IPS DF 19.7 (cell line): Measurements from ENCODE around the gene TECPR1.
A peak's percentile ranks its signal among the peaks of the same experiment; 100 is the strongest.

Experiments used
- DNase-seq: peaks from one replicate; pipeline ENCODE4 v3.0.0-alpha.2; 2013; ENCODE audit warnings: low read depth, low spot score

Gene TECPR1

DNA sequence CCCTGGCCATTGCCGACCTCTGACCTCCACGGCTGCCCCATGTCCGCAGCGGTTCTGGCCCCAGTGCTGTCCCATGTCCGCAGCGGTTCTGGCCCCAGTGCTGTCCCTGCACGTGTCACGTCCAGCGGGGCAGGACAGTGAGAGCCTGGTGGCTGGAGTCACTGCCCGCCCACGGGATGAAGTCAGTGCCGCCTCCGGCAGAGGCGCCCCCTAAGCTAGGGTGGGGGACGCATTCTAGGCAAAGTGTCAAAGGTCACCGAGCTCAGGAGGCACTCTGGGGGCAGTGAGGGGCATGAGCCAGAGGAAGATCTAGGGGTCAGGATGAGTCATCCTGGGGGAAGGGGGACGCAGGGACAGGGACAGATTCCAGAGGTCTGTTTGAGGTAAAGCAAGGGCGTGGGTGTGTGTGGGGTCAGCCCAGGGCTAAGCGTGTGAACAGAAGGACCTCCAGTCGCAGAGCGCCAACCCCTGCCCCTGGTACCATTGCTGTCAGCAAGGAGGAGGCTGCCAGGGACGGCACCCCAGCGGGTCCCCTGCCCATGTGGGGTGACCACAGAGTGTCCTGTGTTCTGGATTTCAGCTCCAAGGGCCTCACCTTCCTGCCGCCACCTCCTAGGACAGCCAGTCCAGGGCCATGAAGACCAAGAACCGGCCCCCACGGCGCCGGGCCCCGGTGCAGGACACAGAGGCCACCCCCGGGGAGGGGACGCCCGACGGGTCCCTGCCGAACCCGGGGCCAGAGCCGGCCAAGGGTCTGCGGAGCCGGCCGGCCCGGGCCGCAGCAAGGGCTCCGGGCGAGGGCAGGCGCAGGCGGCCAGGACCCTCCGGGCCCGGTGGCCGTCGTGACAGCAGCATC is 40.1 kb downstream of the TECPR1 start:
- no peak for DNase-seq

DNA sequence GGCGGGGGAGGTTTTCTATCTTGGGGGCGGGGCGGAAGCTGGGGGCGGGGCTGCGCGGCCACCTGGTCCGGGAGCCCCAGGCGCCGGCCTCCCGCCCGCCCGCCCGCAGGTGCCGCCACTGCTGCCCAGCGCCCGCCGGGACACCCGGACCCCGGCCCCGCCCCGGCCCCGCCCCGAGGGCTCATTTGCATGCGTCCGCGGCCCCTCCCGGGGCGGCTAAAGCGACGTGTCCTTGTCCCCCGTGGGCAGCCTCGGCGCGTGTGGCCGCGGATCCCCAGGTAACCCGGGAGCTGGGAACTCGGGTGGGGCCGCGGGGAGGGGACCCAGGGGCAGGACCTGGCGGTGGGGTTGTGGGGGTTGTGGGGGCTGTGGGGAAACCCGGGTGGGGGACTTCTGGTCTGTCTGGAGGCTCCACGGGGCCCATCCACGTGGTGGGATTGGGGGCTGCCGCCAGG is 40.8 kb downstream of the TECPR1 start, which contains the start of gene BHLHA15:
Gene BHLHA15, plus strand, starts transcription at position 219 of the 455 bp plus-strand sequence. CDS start 871 bp downstream, outside the sequence.
- DNase-seq = no peak

DNA sequence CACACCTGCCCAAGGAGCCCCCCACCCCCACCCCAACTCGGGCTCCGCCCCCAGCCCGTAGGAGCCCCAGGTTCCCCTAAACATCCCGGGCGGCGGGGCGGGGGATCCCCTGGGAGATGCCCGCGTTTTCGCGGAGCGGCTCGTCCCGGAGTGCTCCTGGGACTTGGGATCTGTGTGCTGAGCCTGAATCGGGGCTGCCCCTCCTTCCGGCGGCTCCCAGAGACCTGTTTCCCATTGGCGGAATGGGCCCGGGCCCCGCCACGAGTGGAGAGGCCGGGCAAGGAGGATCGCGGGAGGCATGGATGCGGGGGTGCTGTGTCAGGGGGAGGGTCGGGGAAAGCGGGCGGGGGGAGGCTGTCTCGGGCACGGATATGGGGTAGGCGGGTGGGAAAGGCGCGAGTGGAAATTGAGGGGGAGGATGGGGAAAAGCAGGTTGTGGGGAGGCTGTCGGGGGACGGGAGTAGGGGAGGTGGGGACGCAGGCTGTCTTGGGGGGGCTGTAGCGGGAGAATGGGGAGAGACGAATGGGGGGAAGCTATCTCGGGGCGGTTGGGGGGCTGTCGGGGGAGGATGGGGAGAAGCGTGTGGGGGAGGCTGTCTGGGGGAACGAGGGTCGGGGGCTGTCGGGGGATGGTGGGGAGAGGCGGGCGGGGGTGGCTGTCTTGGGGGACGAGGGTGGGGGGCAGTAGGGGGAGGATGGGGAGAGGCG is 41.4 kb downstream of the TECPR1 start:
- DNase-seq = peak; percentile 7

DNA sequence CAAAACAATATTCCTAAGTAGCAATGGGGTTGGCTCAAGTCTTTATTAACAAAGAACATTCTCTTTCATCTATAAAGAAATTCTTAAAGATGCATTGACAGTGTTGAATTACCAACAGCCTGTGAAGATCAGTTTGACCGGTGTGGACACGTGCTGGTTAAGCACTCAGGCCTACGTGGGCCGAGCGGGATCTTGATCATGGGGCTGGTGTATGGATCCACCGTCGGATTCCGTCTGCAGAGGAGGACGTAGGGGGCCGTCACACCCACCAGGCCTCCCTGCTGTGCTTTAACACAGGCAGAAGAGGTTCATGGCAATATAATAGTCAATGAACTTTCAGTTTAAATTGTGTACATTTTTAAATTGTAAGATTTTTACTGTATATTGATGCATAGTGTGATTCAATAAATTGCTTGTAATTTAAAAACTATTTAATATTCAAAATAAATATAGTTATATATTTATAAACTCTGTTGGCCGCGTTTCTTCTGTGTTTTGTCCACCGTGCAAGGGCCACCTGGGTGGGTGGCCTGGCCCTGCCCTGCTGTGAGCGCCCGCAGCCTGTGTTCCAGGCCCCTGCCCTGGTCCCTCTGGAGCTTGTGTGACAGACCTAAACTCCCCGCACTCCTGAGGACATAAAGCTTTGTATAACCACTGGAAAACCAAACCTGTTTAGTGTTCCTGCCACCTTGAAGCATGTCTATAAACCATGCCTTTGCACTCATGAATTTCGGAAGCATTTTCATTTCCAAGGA is 42.7 kb downstream of the TECPR1 start:
- no peak for DNase-seq

DNA sequence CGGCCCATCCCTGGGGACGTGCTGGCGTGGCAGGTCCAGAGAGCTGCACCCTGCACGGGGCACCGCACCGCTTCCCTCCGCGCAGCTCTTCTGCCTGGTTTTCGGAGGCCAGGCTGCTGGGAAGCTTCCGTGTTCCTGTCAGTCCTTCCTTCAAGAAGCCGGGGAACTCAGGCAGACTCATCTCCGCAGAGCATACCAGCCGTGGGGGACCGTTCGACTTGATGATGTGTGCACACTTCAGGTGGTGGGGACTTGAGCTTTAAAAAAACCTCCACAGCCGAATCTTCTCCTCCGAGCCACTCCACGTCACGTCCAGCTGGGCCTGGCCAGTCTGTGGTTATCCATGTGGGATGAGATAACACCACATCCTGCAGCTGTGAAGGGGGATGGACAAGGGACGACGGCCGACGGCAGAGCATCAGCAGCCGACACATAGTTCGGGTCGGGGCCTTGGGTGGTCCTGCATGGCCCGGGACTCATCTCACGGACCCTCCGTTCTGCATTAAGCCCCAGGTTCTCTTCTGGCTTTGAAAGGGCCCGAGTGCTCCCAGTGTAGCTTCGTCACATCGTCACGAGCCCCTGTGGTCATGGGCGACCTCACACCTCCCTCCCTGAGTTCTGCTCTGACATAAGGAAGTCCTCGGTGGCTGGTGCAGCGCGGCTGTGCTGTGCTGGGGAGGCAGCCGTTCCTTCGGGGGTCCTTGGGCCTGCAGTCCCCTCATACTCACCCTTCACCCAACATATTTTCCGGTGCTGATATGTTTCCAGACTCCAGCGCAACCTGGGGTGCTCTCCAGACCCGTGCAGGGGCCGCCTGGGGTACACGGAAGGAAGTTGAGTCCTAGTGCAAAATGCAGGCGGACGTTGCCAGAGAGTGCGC is 45.3 kb downstream of the TECPR1 start:
- no peak for DNase-seq

DNA sequence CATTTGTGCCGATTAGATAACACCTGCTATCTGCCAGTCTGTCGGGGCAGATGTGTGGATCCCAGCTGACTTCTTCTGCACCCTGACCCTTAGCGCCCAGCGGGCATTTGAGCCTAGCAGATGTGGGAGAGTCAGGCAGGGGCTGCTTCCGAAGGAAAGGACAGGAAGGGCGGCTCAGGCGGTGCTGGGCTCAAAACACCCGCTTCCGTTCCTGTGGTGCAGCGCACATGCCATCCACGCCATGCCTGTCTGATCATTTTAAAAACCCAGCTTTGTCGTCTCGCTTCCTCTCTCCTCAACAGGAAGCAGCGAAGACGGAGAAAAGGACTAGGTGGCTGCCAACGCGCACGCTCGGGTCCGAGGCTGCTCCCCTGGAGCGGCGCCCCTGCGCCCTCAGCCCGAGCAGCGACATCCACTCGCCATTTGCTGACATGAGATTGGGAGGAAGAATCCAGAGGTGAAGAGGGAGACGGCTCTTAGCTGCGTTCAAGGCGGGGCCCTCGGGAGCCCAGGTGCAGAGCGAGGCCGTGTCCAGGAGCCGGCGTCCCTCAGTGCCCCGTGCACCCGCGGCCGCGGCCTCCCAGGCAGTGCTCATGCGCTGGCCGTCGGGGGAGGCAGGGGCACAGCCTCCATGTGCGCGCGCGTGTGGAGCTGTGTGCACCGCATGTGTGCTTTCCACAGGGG is 46.7 kb downstream of the TECPR1 start:
- no peak for DNase-seq

DNA sequence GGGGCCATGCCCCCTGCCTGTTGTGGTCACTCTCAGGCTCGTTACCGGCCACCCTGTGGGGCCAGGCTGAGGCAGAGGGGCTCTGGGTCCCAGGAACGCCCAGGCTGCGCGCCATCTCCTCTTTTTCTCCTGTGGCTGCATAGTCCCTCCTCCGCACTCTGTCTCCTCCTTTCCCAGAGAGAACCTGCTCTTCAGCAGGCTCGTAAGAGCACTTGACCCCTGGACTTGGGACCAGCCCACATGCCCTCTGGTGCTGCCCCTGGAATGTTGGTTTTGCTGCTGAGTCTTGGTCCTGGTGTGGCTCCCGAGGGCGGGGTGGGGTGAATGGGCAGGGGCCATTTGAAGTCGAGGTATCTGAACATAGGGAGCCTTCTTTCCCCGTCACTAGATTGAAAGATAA is 47.4 kb downstream of the TECPR1 start:
- no peak for DNase-seq

DNA sequence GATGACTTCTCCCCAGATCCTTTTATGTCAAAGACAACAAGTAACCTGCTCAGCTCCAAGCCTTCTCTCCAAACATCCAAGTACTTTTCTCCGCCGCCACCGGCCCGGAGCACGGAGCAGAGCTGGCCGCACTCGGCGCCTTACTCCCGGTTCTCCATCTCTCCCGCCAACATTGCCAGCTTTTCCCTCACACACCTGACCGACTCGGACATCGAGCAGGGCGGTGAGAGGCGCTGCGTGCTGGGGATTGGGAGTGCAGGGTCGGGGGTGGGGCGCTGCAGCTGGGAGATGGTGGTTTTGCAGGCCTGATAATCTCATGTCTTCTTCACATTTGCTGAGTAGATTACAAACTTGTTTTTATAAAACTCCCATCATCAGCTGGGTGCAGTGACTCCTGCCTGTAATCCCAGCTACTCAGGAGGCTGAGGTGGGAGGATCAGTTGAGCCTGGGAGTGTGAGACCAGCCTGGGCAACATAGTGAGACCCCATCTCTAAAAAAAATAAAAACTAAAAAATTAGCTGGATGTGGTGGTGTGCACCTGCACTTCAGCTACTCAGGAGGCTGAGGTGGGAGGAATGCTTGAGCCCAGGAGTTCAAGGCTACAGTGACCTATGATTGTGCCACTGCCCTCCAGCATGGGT is 47.9 kb downstream of the TECPR1 start:
- no peak for DNase-seq

DNA sequence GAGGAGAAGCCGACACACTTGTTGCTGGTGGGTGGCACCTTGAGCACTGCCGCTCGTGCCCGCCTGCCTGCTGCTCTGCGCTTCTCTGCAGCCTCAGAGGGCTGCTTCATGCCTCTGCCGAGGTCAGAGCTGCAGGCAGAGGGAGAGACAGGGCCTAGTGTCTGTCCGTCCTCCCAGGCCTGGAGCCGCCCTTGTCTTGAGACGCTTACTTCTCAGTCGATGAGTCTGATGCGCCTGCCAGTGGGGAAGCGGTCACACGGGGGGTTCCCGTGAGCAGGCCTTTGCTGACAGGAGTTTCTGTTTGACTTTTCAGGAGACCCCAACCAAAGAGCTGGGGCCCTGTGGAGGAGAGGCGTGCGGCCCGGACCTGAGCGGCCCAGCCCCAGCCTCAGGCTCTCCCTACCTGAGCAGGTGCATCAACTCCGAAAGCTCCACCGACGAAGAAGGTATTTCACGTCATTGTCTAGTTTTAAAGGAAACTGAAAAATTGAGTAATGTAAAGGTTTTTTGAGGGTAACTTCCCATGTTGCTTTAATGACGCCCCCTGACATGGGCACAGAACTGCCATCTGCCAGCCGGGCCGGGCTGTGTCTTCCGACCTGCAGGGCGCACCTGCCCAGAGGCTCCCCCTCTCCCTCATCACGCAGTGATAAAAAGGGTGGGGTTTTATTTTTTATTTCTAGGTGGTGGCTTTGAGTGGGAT is 48.6 kb downstream of the TECPR1 start:
- no peak for DNase-seq

DNA sequence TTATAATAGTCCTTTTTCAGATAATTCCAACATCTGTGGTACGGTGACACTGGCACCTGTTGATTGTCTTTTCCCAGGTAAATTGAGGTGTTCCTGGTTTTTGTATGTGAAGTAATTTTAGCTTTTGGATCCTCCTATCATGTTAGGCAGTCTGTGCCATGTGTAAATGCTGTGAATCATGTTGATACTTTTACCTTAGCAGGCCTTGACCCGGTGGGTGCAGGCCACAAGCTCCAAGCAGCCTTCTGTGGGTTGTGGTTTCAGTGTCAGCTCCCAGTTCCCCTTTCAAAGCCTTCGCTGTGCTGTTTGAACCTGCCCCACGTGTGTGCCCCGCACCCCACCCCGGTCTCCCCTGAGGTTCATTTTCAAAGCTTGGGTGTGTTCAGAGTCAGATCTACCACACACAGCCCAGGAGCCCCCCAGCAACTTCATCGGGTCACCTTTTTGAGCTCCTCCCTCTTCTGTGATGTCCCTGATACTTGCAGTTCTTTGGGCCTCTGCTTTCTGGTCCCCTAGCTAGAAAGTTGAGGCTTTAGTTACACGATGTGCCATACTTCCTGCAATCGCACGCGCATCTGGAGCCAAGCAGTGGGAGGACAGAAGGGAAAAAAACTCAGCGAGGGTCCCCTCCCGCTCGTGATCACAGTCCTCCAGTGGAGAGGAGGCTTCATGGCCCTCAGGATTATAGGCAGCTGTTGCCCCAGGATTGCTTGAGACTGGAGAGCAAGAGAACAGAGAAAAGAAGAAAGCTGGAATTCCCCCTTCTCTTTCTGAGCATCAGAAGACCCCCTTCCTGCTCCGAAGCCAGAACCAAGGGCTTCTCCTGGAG is 49.5 kb downstream of the TECPR1 start:
- DNase-seq = no peak

DNA sequence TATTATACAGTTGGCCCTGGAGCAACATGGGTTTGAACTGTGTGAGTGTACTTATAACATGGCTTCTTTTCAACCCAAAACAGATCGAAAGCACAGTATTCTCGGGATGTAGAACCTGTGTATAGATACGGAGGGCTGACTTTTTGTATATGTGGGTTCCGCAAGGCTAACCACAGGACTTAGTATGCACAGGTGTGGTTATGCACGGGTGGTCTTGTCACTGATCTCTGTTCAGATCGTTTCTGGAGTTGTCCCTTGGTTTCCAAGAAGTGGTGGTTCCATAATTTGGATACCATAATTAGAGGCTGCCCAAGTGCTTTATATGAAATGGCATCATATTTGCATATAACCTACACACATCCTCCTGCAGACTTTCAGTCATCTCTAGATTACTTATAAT is 51.7 kb downstream of the TECPR1 start:
- DNase-seq = no peak

DNA sequence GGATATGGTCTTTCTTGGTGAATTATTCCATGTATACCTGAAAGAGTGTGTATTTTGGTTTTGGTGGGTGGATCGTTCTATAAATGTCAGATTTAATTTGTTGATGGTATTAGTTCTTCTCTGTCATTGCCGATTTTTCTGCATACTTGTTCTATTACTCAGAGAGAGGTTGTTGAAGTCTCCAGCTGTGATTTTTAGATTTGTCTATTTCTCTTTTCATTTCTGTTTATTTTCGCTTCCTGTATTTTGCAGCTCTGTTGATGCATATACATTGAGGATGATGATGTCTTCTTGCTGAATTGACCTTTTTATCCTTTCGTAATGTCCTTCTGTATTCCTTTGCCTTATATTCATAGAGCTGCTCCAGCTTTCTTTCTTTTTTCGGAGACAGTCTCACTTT is 52.9 kb downstream of the TECPR1 start:
- no peak for DNase-seq

DNA sequence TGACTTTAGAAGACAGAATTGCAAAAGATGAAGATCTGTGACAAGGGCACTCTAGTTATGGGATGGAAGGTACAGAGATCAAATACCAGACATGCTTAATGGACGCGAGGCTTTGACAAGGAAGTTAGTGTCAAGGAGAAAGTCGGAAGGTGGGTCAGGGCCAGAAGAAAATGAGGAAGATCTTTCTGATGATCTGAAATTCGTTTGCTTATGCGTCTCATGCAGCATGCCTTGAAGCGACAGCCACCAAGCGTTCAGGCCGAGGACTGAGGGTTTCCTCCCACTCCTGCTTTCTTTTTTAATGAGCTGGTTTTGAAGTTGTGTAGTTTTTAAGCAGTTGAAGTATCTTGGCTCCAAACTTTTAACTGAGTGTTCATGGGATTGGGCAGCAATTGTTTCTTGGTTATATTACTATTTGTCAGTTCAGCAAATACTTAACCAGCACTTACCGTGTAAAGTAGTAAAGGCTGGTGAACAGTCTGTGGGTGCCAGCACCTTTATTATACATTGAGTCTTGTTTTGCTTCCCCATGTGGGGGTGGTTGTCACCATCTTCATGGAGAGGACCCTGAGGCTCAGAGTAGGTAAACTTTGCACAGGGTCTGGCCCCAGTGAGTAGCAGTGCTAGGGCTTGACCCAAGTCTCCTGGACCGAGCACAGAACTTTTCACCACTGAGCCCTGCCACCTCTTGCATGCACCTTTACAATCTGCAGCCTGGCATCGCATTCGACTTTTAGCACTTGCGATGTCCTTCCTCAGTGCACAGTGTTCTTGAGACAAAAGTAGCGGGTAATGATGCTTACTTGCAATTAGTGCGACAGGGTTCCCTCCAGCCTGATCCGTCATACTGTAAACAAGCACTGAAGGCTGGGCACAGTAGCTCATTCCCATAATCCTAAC is 55.1 kb downstream of the TECPR1 start:
- no peak for DNase-seq

DNA sequence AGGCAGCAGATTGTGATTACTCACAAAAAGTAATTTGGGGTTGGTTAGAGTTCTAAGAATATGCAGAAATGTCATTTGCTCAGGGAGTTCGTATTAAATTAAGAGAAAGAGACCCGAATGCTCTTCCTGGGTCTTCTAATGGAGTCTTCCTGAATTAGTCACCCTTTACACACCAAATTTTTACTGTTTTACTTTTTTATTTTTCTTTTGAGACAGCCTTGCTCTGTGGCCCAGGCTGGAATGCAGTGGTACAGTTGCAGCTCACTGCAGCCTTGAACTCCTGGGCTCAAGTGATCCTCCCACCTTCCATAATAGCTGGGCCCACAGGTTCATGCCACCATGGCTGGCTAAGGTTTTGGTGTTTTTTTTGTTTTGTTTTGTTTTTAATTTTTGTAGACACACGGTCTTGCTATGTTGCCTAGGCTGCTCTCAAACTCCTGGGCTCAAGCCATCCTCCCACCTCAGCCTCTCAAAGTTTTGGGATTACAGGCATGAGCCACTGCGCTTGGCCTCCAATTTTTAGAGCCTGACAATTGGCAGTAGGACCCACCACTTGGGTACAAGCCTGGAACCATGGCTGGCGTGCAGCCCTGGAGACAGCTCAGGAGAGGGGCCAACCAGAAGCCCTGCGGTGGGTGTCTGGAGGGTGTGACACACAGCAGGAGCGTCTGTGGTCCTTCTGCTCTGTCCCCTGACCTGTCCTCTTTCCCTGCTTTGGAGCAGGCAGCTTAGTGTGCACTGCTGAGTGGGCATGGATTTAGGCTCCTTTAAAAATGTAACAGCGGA is 57.2 kb downstream of the TECPR1 start:
- DNase-seq = no peak

DNA sequence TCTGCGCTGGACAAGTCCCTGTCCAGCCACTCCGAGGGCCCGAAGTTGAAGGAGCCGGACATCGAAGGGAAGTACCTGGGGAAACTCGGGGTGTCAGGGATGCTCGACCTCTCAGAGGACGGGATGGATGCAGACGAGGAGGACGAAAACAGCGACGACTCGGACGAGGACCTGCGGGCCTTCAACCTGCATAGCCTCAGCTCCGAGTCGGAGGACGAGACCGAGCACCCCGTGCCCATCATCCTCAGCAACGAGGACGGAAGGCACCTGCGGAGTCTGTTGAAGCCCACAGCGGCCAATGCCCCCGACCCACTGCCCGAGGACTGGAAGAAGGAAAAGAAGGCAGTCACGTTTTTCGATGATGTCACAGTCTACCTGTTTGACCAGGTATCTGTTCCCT is 57.8 kb downstream of the TECPR1 start:
- DNase-seq = no peak

DNA sequence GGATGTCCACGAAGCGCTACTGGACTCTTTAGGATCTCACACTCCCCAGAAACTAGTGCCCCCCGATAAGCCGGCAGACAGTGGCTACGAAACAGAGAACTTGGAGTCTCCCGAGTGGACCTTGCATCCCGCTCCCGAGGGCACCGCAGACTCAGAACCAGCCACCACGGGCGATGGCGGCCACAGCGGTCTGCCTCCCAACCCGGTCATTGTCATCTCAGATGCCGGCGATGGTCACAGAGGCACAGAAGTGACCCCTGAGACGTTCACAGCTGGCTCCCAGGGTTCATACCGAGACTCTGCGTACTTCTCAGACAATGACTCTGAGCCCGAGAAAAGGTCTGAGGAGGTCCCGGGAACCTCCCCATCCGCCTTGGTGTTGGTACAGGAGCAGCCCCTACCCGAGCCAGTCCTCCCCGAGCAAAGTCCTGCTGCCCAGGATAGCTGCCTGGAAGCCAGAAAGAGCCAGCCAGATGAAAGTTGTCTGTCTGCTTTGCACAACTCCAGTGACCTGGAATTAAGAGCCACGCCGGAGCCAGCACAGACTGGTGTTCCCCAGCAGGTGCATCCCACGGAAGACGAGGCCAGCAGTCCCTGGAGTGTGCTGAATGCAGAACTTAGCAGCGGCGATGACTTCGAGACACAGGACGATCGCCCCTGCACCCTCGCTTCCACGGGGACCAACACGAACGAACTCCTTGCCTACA is 58.4 kb downstream of the TECPR1 start:
- no peak for DNase-seq
